ENCODE data around the gene LAMA3. TPM values are rescaled to one million over a fixed set of nuclear protein-coding genes. Genes with fewer than 3 reads are reported as not detected.

The LAMA3 gene
- total and polyA plus RNA-seq, 5 experiments from 2014 or later, result not detected

GRCh38 chr18:23889907-23890306 lies 200.7 kb downstream of the LAMA3 start:
- DNase-seq (no peak), ATAC-seq (no peak)
- POLR2A ChIA-PET, result no interaction called here
- Mint-ChIP-seq H3K4me3 (no peak overlapping the region), H3K27ac (no peak overlapping the region), H3K27me3 (peaks cover 0 to under 1% (median 0%) of the 10 kb centered on the region in 5 donors), H3K36me3 (no peaks in the 10 kb centered on the region), H3K4me1 (peaks cover 12 to 22% (median 18%) of the 10 kb centered on the region in 4 donors), H3K9me3 (no peaks in the 10 kb centered on the region)

GRCh38 chr18:23890589-23890988 lies 201.3 kb downstream of the LAMA3 start:
- H3K36me3 Mint-ChIP-seq, result no peaks in the 10 kb centered on the region
- no peaks in the 10 kb centered on the region for H3K27me3 Mint-ChIP-seq
- no peak overlapping the region for H3K4me3 Mint-ChIP-seq
- ATAC-seq (no peak), DNase-seq (no peak)
- H3K9me3 Mint-ChIP-seq, result no peaks in the 10 kb centered on the region
- H3K27ac Mint-ChIP-seq, result no peak overlapping the region
- H3K4me1 Mint-ChIP-seq, result peaks cover 7 to 16% (median 12%) of the 10 kb centered on the region in 4 donors
- POLR2A ChIA-PET, result no interaction called here

GRCh38 chr18:23893653-23894052 lies 204.4 kb downstream of the LAMA3 start:
- POLR2A ChIA-PET, result no interaction called here

GRCh38 chr18:23894661-23895175 lies 205.5 kb downstream of the LAMA3 start:
- Mint-ChIP-seq H3K9me3 (no peaks in the 10 kb centered on the region), H3K27ac (no peak overlapping the region), H3K4me1 (no peaks in the 10 kb centered on the region), H3K4me3 (no peak overlapping the region), H3K27me3 (peaks cover 0 to 3% (median 0%) of the 10 kb centered on the region in 5 donors), H3K36me3 (no peaks in the 10 kb centered on the region)
- POLR2A ChIA-PET, result no interaction called here
- no peak for ATAC-seq
- no peak for DNase-seq

More at GRCh38 chr18:23893653-23894052, 204.4 kb downstream of the LAMA3 start:
- H3K4me1 Mint-ChIP-seq, result peaks cover 0 to 1% (median 0%) of the 10 kb centered on the region in 4 donors
- H3K9me3 Mint-ChIP-seq, result no peaks in the 10 kb centered on the region
- ATAC-seq (no peak), DNase-seq (no peak)
- H3K27ac Mint-ChIP-seq, result peak overlapping the region in 1 of 10 donors; percentile 52
- H3K36me3 Mint-ChIP-seq, result no peaks in the 10 kb centered on the region
- H3K4me3 Mint-ChIP-seq, result no peak overlapping the region
- peaks cover 0 to 3% (median 0%) of the 10 kb centered on the region in 5 donors for H3K27me3 Mint-ChIP-seq

GRCh38 chr18:23897291-23897690 lies 208.0 kb downstream of the LAMA3 start:
- Mint-ChIP-seq H3K9me3 (no peaks in the 10 kb centered on the region), H3K27ac (no peak overlapping the region), H3K27me3 (peaks cover 0 to 3% (median 0%) of the 10 kb centered on the region in 5 donors), H3K36me3 (no peaks in the 10 kb centered on the region), H3K4me3 (no peak overlapping the region), H3K4me1 (peaks cover 6 to 10% (median 7%) of the 10 kb centered on the region in 4 donors)
- POLR2A ChIA-PET, result interaction anchor here (1.3 kb wide), 1 partner anchor 13 kb away, joined by 3 read pairs; no protein-coding TSS in a partner anchor
- ATAC-seq (no peak), DNase-seq (no peak)

- POLR2A ChIA-PET, result no interaction called here
- H3K36me3 Mint-ChIP-seq, result no peaks in the 10 kb centered on the region
- no peak overlapping the region for H3K27ac Mint-ChIP-seq
- H3K27me3 Mint-ChIP-seq, result peaks cover 0 to 3% (median 0%) of the 10 kb centered on the region in 5 donors
- H3K4me1 Mint-ChIP-seq, result peaks cover 6 to 10% (median 7%) of the 10 kb centered on the region in 4 donors
- ATAC-seq, result no peak
- no peak overlapping the region for H3K4me3 Mint-ChIP-seq
- no peaks in the 10 kb centered on the region for H3K9me3 Mint-ChIP-seq
- no peak for DNase-seq
Observed at GRCh38 chr18:23897733-23898132, 208.5 kb downstream of the LAMA3 start.

- ATAC-seq (peak in 1 of 2 donors; percentile 66), DNase-seq (peak in 2 of 10 donors; percentile 9 to 10)
- Mint-ChIP-seq H3K9me3 (no peaks in the 10 kb centered on the region), H3K36me3 (no peaks in the 10 kb centered on the region), H3K4me3 (peak overlapping the region in 7 of 10 donors; percentile 19 to 62 (median 34)), H3K27ac (peak overlapping the region in 5 of 10 donors; percentile 30 to 81 (median 55)), H3K27me3 (peaks cover 0 to 3% (median 0%) of the 10 kb centered on the region in 5 donors), H3K4me1 (peaks cover 6 to 10% (median 7%) of the 10 kb centered on the region in 4 donors)
- POLR2A ChIA-PET, result no interaction called here
Observed at GRCh38 chr18:23900994-23901393, 211.7 kb downstream of the LAMA3 start.

GRCh38 chr18:23902396-23902795 lies 213.1 kb downstream of the LAMA3 start:
- no peak for DNase-seq
- peaks cover 6 to 10% (median 7%) of the 10 kb centered on the region in 4 donors for H3K4me1 Mint-ChIP-seq
- no peak for ATAC-seq
- H3K36me3 Mint-ChIP-seq, result no peaks in the 10 kb centered on the region
- no peak overlapping the region for H3K4me3 Mint-ChIP-seq
- POLR2A ChIA-PET, result interaction anchor here (0.7 kb wide), 1 partner anchor 178 kb away, joined by 3 read pairs; no protein-coding TSS in a partner anchor
- no peak overlapping the region for H3K27ac Mint-ChIP-seq
- H3K27me3 Mint-ChIP-seq, result peaks cover 0 to 2% (median 0%) of the 10 kb centered on the region in 5 donors
- no peaks in the 10 kb centered on the region for H3K9me3 Mint-ChIP-seq

- Mint-ChIP-seq H3K36me3 (no peaks in the 10 kb centered on the region), H3K4me3 (no peak overlapping the region), H3K27ac (peak overlapping the region in 1 of 10 donors; percentile 15), H3K4me1 (peaks cover 6 to 10% (median 7%) of the 10 kb centered on the region in 4 donors), H3K27me3 (no peaks in the 10 kb centered on the region), H3K9me3 (no peaks in the 10 kb centered on the region)
- no peak for ATAC-seq
- DNase-seq, result no peak
- POLR2A ChIA-PET, result no interaction called here
Observed at GRCh38 chr18:23903971-23904370, 214.7 kb downstream of the LAMA3 start.

GRCh38 chr18:23906658-23907057 lies 217.4 kb downstream of the LAMA3 start:
- Mint-ChIP-seq H3K9me3 (no peaks in the 10 kb centered on the region), H3K27me3 (no peaks in the 10 kb centered on the region), H3K4me1 (no peaks in the 10 kb centered on the region), H3K27ac (no peak overlapping the region), H3K4me3 (no peak overlapping the region), H3K36me3 (no peaks in the 10 kb centered on the region)
- DNase-seq (no peak), ATAC-seq (no peak)
- POLR2A ChIA-PET, result no interaction called here

- DNase-seq, result no peak
- Mint-ChIP-seq H3K9me3 (no peaks in the 10 kb centered on the region), H3K27ac (no peak overlapping the region), H3K4me3 (no peak overlapping the region), H3K4me1 (no peaks in the 10 kb centered on the region), H3K27me3 (no peaks in the 10 kb centered on the region), H3K36me3 (no peaks in the 10 kb centered on the region)
- ATAC-seq, result no peak
- POLR2A ChIA-PET, result no interaction called here
Observed at GRCh38 chr18:23908827-23909226, 219.6 kb downstream of the LAMA3 start.

- POLR2A ChIA-PET, result no interaction called here
- H3K4me3 Mint-ChIP-seq, result no peak overlapping the region
Observed at GRCh38 chr18:23910032-23910431, 220.8 kb downstream of the LAMA3 start.

GRCh38 chr18:23912356-23912755 lies 223.1 kb downstream of the LAMA3 start:
- no peak overlapping the region for H3K27ac Mint-ChIP-seq
- H3K27me3 Mint-ChIP-seq, result no peaks in the 10 kb centered on the region
- DNase-seq, result no peak
- POLR2A ChIA-PET, result no interaction called here
- H3K4me1 Mint-ChIP-seq, result no peaks in the 10 kb centered on the region
- H3K9me3 Mint-ChIP-seq, result no peaks in the 10 kb centered on the region
- ATAC-seq, result no peak
- H3K36me3 Mint-ChIP-seq, result no peaks in the 10 kb centered on the region
- no peak overlapping the region for H3K4me3 Mint-ChIP-seq

More at GRCh38 chr18:23910032-23910431, 220.8 kb downstream of the LAMA3 start:
- H3K4me1 Mint-ChIP-seq, result no peaks in the 10 kb centered on the region
- H3K27ac Mint-ChIP-seq, result peak overlapping the region in 1 of 10 donors; percentile 6
- ATAC-seq (no peak), DNase-seq (no peak)
- no peaks in the 10 kb centered on the region for H3K9me3 Mint-ChIP-seq
- no peaks in the 10 kb centered on the region for H3K27me3 Mint-ChIP-seq
- H3K36me3 Mint-ChIP-seq, result no peaks in the 10 kb centered on the region

GRCh38 chr18:23916338-23916737 lies 227.1 kb downstream of the LAMA3 start:
- POLR2A ChIA-PET, result no interaction called here
- ATAC-seq (no peak), DNase-seq (no peak)
- no peak overlapping the region for H3K4me3 Mint-ChIP-seq
- H3K27ac Mint-ChIP-seq, result no peak overlapping the region
- peaks cover 3 to 13% (median 6%) of the 10 kb centered on the region in 4 donors for H3K4me1 Mint-ChIP-seq
- no peaks in the 10 kb centered on the region for H3K9me3 Mint-ChIP-seq
- no peaks in the 10 kb centered on the region for H3K36me3 Mint-ChIP-seq
- H3K27me3 Mint-ChIP-seq, result peaks cover 0 to 9% (median 0%) of the 10 kb centered on the region in 5 donors
